Stimulated activated CD4-positive, alpha-beta T cell treated with anti-CD3 and anti-CD28 coated beads, Interleukin-15, amount 100 ng/mL, for 1 hour (primary cell): ENCODE measurements around the gene PCDH19.

ENCODE experiments used
- DNase-seq, 2 donors: peaks; one replicate each; pipeline ENCODE4 v3.0.0-alpha.2; 2020; ENCODE audit warnings: low read depth in 1 of 2, low spot score in 1 of 2

PCDH19 gene

DNA sequence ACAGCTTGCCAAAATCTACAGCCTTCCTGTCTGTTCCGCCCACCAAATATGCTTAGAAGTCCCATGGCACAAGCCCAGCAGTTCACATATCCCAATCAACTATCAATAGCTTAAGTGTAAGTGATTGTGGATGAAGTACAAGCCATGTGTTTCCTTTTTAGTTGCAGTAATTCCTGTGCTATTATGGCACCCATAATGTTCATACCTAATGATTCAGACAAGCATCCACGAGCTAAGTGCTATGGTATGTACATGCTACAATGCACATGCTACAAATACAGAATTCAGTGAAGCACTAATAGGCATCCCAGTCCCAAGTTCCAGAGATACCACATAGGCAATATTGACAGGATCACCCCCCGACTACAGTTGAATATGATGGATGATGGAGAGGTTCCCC lies 94.5 kb downstream of the PCDH19 start:
- DNase-seq, result no peak

GRCh38 chrX:100299559-100299958 lies 110.5 kb downstream of the PCDH19 start:
- no peak for DNase-seq

DNA sequence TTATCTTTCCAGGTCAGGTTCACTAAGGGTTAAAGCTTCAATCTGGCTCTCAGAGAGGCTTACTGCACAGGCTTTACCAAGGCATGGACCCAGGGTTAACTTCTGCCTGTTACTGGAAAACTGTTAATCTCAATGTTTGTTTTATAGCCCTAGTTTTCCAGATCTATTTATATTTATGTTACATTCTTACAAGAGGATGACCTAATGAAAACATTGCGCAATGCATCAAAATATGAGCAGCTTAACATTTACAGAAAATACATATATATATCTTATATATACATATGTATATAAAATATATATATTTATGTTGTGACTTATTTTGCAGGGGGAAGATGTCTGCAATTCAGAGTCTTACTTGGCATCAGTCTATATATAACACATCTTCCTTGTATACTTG lies 112.3 kb downstream of the PCDH19 start:
- no peak for DNase-seq

DNA sequence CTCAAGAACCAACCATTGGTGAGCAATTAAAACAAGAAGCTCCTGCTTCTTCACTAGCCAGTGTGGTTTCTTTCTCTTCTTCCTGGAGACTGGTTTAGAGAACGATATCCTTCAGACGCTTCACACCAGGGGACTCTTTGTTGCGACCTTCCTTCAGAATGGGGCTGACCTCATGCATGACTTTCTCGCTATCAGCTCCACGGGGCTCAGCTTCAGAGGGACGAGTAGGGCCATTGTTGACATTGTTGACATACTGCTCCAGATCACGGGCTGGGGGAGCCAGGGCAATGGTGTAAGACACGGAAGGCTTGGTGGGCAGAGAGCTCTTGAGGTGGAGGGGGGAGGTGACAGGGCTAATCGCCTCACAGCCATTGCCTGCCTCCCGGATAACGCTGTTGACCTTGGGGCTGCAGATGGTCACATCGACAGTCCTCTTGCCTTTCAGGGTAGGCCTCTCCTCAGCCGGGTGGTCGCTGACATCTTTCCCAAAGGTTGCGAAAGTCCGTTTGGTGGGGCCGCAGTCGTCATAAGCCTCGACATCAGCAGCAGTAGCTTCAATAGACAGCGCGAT lies 113.8 kb downstream of the PCDH19 start:
- DNase-seq, result no peak

DNA sequence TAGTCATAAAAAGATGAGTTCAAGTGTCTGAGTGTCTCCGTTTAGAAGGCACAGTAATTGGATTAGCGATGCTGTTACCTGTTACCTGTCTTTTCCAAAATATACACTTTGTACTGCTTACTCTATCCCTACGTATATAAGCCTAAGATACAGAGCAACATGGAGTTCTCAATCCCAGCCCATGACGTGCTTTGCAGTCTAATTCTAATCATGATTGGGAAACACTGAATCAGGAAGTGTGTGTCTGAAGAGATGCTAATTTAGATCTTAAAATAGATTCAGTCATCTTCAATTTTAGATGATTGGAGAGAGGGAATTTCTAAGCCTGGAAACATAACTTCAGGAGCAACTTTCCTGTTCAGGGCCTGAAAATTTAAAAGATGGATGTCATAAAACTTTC lies 115.1 kb downstream of the PCDH19 start:
- no peak for DNase-seq

GRCh38 chrX:100289066-100289558 lies 121.0 kb downstream of the PCDH19 start:
- DNase-seq, result no peak

DNA sequence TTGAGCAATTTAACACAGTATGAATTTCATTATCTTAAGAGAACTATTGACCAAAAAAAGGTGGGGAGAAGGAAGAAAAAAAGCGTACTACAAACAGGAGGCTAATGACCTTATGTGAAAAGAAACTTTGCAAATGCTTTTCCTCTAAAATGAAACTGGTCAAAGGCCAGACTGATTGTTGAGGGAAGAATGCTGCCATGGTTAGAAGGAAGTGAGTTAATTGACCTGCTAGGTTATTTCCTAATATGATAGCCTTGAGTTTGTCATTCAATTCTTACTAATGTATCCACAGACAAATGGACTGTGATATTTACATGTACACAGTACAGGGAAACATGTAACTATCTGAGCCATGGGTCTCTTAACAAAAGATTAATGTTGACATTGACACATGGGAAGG lies 132.8 kb downstream of the PCDH19 start:
- DNase-seq, result no peak

DNA sequence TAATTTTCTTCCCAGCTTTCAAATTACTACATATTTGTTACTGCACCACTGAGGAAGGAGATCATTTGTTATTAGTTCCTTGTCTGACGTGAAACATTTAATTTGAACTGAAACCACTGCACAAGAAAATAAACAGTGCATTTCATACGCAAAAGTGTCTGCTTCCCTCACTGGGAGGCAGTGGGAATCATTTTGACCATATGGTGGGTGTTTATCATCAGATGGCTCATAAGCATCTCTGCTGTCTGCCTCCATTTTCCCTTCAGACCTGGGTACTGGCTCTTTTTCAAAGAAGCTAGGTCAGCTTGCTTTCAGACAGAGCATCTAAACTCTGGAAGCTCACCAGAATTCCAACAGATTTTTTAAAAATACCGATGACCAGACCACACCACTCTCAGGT lies 135.2 kb downstream of the PCDH19 start:
- no peak for DNase-seq

DNA sequence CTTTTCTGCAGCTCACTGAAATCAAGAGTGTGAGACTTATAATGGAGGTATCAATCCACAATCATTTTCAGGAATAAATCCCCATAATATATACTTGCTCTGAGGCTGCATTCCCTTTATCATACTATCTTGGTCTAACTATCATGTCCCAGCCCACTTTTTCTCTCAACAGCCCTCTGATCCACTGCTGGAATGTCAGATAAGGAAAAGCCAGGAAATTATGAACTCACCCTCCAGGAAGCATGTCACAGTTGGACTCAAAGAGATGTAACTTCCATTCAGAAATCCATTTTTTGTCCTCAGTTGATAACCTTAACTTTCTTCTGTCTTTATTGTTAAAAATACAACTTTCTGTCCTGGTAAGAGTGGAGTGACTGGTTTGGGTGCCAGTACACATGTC lies 144.9 kb downstream of the PCDH19 start:
- no peak for DNase-seq

DNA sequence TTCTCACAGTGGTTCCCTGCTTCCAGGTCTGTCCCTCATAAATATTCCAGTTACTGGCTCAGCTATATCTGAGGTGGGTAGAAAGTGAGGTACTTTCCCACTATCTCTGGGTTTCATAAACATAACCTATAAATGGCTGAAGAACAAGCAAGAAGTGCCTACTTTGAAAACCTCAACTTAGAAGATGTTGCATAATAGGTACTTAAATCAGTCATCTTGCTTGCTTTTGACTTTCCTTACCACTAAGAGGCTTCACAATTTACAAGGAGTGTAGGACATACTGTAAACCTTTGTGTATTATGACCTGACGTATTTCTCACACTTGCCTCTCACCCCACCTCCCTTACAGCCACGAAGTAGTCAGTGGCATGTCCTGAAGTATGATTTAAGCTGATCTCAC lies 145.9 kb downstream of the PCDH19 start:
- no peak for DNase-seq

GRCh38 chrX:100263650-100264049 lies 146.4 kb downstream of the PCDH19 start:
- DNase-seq, result no peak

- no peak for DNase-seq
Observed at GRCh38 chrX:100248885-100249493, 161.1 kb downstream of the PCDH19 start.

GRCh38 chrX:100247826-100248225 lies 162.2 kb downstream of the PCDH19 start:
- DNase-seq, result no peak

DNA sequence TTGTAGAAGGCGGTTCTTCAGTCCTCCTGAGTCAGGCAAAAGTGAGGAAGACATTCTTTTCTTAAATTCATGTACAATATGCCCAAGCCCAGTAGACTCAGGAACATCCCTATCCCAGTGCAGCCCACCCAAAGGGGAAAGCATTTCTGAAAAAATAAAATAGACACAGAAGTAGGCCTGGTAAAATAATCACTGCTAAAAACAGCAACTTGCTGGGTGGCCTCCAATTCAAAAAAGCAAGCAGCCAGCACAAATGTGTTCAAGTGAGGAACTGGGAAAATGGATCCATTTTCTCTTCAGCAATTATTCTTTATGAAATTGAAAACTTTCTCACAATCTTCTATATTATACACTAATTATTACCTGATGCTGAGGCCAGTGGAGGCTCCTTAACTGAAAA lies 165.4 kb downstream of the PCDH19 start:
- no peak for DNase-seq
